HG03520 (cell line): ENCODE results near the gene SPATA32.

Experiments
- ATAC-seq: cut with Tn5 transposase; IDR thresholded peaks from one replicate; pipeline ENCODE4 v1.9.1; 2021; ENCODE audit warnings: mild to moderate bottlenecking, moderate library complexity; ENCODE audit not compliant: unreplicated experiment

The SPATA32 gene

DNA sequence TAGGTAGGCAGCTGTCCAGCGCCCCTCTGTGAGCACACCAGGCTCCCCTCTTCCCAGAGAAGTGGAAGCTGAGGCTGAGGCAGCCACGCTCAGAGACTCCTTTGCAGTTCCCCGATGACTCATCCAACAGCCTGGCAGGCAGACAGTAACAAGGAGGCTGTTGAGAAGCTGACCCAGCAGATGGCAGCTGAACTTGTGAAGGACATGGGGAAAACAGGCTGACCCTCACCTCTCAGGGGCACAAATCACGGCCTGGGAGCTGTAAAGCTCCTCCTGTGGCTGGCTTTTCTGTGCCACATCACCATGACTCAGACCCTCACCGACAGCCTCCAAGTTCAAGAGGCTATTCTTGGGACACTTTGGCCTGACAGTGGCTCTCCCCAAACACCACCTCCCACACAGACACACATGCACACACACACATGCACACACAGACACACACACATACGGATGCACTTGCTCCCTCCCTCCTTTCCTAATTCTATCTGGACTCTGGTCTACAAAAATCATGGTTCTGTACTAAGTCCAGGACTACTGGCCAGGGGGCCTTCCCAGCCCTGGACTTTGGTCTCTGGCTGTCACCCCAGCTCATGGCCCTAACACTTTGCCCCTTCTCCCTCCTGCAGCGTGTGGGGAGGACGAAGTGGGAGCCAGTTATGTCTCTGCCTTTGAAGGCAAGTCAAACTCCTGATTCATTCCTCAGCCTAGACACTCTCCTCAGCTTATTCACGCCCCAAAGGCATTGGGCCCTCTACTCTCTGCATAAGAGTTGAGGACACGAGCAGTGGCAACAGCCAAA, 31.7 kb upstream of the SPATA32 start:
- ATAC-seq, result no peak

- no peak for ATAC-seq
Measured at GRCh38 chr17:45292696-45293412, 31.0 kb upstream of the SPATA32 start.

GRCh38 chr17:45291171-45291805, 29.4 kb upstream of the SPATA32 start:
- ATAC-seq, result no peak

DNA sequence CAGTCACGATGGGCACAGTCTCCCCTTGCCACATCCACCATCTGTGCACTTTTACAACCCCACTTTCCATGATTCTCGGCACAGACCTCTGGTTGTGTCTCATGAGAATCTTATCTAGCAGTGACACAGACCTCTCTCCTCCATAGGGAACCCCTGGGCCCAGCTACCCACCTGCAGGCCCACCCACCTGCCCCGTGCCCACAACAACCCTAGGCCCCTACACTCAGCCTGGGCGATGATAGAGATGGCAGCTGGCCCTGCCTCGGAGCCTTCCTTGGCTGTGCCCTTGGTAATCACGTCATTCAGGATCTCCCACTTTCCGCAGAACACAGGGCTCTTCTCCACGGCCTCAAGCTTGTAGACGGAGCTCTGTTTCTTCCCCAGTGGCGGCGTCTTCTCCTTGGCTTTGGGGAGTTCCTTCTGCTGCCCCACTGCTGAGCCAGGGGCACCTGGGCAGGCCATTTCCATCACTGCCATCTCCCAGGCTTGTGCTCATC, 28.4 kb upstream of the SPATA32 start:
- no peak for ATAC-seq

DNA sequence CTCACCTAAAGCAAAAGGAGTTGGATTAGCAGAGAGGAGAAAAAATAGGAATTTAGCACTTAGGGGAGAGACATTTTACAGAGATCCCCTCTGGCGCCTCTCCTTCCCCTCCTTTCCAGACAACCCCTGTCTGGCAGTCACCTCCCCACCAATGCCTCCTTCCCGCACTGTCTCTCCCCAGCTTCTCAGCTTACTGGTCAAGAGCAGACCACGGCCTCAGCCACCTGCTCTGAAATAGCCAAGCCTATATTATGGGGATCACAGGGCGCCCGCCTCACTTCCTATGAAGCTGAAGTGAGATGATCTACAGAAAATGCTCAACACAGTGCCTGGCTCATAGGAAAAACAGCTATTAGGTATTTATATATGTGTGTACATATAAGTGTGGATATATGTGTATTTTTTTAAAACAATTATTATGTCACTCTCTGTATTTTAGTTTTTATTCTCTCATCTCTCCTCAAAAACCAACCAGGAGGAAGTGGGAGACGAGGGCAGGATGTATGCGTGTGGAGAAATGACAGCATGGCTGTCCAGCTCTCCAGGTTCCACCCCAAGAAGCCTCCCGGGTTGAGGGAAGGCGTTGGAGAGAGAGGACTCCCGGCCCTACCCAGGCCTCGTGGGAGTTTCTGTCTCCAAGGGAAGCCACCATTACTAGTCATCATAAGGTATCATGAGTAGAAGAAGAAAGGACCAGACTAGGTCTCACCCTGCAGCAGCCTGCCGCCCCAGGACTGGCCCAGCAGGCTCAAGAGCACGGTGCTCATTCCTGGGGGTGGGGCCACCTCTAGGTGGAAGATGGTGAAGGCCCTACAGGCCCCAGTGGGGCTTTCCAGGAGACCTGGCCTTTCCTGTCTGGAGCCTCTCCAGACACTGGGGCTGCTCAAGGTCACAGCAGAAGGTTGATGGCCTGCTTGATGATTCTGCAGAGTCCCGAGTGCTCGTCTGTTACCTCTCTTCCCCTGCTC, 27.7 kb upstream of the SPATA32 start:
- ATAC-seq, result no peak

GRCh38 chr17:45288825-45289224, 26.9 kb upstream of the SPATA32 start:
- no peak for ATAC-seq

GRCh38 chr17:45287526-45288500, 25.9 kb upstream of the SPATA32 start:
- no peak for ATAC-seq

DNA sequence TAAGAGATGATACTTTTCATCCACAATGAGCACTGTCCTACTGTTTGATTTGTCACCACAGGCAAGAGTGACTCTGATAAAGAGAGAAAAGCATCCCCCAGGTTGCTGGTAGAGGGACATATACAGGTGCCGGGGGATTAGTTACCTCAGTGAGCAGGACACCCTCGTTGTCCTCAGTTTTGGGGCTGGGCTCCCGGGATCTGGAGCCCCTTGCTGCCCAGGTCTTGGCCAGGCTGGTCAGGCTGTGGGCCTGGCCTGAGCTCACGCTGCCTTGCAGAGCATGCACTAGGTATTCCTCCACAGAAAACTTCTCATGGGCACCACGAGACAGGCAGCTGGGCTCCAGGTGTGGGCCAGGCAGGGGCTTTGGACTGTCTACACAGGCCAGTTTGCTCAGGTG, 24.4 kb upstream of the SPATA32 start:
- ATAC-seq, result no peak

DNA sequence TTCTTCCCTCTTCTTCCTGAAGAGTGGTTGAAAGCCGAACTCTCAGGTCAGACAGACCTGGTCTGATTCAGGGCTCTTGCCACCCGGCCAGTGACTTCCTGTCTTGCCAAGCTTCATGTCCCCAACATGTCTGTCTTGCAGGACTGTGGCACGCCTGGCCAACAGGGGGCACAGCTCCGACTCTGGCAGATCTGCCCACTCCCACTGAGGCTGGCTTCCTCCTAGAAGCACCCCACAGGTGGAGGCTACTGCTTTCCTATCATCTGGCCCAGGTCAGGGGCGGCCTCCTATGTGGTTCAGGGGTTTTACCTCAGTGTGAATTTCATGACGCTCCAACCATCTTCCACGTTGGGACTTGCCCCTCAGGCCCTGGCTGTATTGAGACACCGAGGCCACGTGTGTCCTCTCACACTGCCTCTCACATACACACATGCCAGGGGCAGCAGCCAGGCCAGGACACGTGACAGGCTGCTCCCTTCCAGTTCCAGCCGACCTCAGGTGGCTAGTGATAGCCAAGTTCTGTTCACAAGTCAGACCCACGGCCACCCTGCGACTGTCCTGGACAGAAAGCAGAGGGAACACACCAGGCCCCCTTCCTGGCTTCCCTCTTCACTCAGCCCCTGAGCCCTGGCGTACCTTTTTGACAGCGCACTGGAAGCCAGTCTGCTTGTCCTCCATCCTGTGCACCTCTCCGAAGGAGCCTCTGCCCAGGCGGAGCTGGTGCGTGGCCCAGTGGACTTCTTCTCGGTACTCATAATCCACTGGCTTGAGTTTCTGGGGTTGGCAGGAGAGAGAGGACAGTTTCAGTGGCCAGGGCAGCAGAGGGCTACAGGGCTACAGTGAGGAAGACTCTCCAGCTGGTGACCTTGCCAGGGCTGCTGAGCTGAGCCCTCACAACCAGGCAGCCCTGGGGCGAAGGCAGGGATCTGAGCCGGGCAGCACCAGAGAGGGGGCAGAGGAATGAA, 22.6 kb upstream of the SPATA32 start:
- ATAC-seq, result no peak

- no peak for ATAC-seq
Measured at GRCh38 chr17:45283711-45284110, 21.8 kb upstream of the SPATA32 start.

GRCh38 chr17:45282683-45283644, 21.1 kb upstream of the SPATA32 start:
- no peak for ATAC-seq

GRCh38 chr17:45279898-45280297, 18.0 kb upstream of the SPATA32 start:
- no peak for ATAC-seq

DNA sequence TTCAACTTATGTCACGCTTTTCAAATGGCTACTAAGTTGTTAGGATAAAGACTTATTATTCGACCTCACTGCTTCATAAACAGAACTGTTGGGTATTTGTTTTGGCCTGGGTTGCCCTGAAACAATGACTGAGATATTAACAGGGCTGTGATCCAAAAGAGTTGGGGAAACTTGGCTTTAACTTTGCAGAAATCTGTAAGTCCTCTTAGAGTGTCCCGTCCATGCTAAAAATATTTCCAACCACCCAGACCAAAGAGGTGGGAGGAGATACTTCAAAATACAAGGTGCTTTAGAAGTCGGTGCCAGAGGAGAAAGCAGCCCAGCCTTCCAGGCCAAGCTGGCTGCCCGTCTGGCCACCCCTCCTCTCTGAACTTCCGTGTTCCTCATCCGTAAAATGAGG, 16.1 kb upstream of the SPATA32 start:
- ATAC-seq, result no peak

DNA sequence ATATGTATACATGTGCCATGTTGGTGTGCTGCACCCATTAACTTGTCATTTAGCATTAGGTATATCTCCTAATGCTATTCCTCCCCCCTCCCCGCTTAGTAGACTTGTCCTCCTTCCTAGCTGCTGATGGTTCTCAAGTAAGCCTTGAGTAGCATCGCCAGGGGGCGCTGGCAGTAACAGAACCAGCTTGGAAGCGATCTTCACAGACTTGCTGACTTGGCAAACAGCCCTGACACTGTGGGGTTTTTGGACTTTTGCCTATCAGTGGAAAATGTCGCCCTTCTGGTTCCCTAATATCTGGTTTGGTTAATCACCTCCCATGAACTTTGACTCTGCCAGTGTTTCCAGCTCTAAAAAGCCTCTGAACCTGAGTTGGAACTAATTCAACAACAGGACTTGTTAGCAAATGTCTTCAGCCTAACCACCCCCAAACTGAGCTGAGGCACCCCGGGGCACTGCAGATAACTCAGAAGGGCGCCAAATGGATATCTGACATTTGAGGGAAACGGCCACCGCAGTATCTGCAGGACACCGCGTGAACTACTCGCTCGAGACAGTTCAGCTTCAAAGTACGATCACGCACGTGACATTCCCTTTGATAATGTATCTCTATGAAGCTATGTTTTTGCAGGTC, 15.4 kb upstream of the SPATA32 start:
- no peak for ATAC-seq

GRCh38 chr17:45276031-45276430, 14.1 kb upstream of the SPATA32 start:
- ATAC-seq, result no peak

- ATAC-seq, result no peak
Measured at GRCh38 chr17:45274033-45274432, 12.1 kb upstream of the SPATA32 start.

- ATAC-seq, result no peak
Measured at GRCh38 chr17:45273551-45273957, 11.7 kb upstream of the SPATA32 start.
